Anterior cingulate cortex (tissue), 58 donors: ENCODE data around the gene AIMP1.
A peak's percentile ranks its signal among the peaks of the same experiment; 100 is the strongest.

Experiments used
- DNase-seq, 58 donors: peaks; one replicate each; lab custom pipeline; 2025; lab: John Stamatoyannopoulos, UW

AIMP1 gene

DNA sequence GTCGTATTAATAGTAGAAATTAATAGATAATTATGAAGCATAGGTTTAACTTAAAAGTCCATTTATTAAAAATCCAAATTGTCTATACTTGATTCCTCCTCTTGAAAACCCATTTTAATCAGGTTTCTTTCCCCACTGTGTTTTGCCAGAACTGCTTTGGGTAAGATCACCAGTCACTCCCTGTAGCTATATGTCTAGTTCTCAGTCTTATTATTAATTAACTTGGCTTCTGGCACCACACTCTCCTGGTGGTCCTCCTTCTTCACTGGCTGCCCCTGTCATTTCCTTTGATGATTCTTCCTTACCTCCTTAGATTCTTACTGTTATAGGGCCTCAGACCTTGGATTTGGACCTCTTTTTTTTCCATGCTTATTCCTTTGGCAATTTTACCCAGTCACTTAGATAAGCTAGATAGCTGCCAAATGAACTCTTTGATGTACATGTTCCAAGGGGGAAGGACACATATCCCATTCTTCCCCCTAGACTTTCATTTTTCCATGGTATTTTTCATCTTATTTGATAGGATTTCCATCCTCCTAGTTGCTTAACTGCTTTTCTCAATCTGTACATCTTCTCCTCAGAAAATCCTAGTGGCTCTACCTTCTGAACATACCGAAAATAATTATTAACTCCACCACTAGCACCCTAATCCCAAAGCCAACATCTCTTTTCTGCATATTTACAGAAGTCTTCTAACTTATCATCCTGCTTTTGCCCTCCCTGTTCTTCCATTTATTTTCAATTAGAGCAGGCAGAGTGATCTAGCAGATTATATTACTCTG is 27.7 kb downstream of the AIMP1 start:
- DNase-seq, result no peak

- no peak for DNase-seq
Measured at GRCh38 chr4:106344647-106344970, 28.3 kb downstream of the AIMP1 start.

GRCh38 chr4:106347167-106347566 is 30.8 kb downstream of the AIMP1 start:
- no peak for DNase-seq

GRCh38 chr4:106351016-106351415 is 34.7 kb downstream of the AIMP1 start:
- no peak for DNase-seq

DNA sequence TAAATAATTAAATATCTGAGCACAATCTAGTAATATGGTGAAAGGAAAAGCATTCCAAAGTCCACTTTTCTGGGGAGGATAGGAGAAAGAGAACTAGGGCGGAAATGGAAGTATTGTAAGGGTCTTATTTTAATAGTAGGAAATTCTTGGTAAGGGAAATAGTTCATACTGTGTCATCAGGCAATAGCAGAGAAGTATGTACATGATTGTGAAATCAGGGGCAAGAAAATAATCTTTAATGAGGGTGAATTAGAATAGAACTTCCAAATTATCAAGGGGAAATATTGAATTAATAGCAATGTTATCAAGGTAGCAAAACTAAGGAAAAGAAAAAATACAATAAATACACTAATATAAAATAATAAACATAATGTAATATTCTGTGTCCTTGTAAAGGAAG is 37.4 kb downstream of the AIMP1 start:
- DNase-seq, result no peak

- peak in 6 of 58 donors; percentile 1 to 4 (median 2) for DNase-seq
Measured at GRCh38 chr4:106355193-106355592, 38.8 kb downstream of the AIMP1 start.

DNA sequence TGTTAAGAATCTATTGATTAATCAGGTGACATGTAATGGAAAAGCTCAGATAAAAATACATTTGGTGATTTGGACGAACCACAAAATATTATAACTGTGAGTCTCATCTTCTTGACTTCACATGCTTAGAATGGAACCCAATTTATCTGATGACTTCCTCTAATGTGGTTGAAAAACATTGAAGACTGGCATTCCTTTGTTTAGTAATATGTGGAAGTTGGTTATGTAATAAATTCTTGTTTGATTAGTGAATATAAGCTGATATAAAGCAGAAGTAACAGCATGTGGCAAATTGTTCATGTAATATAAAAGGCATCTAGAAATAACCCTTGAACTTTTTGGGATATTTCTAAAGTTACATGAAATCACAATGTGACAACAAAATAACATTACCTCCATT is 42.5 kb downstream of the AIMP1 start:
- no peak for DNase-seq

DNA sequence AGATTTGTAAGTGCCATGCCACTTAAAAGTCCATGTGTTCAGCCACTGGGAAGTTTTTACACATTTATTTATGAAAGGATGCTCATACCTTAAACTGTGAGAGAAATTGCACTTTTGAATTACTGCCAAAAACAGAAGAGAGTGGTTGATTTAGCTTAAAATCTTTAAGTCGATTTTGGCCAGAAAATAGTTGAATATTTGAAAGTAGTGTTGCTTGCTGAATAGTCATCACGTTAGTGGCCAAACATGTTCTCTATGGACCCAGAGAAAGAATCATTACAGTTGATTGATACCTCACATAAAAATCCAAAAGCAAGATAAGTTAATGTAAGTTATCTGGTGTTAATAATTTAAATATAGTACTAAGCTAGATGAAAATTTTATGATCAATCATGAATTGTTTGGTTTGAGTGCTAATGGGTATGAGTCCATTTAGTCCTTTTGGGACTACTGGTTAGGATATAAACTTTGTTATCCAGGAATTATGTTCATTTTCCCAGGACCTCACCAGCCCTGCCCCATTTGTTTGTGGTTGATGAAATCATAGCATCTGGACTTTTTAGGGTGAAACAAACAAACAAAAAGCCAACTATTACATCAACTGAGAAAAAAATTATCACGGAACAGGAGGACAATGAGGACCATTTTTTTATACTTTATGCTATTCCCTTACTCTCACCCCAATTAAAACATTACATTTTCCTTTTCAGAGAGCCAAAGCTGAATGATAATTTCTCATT is 45.9 kb downstream of the AIMP1 start:
- DNase-seq, result no peak

- DNase-seq, result no peak
Measured at GRCh38 chr4:106364282-106364681, 47.9 kb downstream of the AIMP1 start.

GRCh38 chr4:106365613-106366012 is 49.3 kb downstream of the AIMP1 start:
- peak in 1 of 58 donors; percentile 1 for DNase-seq

DNA sequence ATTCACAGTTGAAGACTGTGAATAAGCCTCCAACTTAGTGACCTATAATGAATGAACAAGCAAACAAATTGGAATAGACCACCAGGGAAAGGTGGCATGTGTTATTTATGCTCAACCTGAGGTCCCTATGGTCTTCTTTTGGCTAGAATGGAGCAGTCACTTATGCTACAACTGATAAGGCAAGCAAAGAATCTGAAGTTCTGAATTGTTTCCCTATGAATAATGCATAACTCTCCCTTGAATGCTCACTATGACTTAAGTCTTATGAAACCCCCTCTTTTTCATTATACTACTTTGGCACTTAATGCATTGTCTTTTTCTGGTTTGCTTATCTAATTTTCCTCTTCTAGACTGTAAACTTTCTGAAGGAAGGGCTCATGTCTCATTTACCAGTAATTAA is 49.7 kb downstream of the AIMP1 start:
- no peak for DNase-seq

DNA sequence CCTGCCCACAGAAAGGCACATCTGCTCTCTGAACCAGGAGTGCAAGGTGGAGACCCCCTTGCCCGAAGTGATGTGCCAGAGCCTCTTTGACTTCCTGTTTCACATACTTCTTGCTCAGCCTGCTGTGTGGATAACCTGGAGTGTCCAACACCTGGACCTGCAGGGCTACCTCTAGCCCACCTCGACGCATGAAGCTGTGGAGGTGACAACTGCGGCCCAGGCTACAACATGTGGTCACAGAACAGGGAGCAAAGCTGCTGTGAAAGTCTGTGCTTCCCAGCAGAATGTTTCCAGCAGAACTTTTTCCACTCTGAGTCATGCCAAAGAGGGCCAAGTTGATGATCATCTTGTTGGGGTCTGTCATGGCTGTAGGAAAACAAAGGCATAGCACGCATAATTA is 50.7 kb downstream of the AIMP1 start:
- no peak for DNase-seq

- no peak for DNase-seq
Measured at GRCh38 chr4:106368678-106369077, 52.3 kb downstream of the AIMP1 start, which contains the start of gene GIMD1. TSS of gene GIMD1 (minus strand) at chr4:106368778. CDS start at chr4:106367435, 1,343 bp downstream.

- peak in 8 of 58 donors; percentile 0 to 20 (median 8) for DNase-seq
Measured at GRCh38 chr4:106369456-106370060, 53.2 kb downstream of the AIMP1 start.

DNA sequence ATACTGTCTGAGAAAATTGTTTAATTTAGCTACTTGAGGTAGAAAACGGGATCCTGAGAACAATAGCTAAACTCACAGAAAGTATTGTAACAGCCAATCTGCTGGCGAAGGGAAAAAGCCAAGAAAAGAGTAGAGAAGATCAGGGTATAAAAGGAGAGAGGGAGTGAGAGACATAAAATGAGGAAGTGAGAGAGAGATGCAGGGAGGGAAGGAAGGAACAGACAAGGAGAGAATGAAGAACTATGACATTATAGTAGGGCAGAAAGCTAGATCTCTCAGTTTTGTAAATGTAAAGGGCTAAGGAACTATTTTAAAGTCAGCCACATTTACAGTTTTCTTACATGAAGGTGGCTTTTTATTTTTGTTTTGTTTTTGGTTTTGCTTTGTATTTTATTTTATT is 53.9 kb downstream of the AIMP1 start:
- DNase-seq, result no peak

DNA sequence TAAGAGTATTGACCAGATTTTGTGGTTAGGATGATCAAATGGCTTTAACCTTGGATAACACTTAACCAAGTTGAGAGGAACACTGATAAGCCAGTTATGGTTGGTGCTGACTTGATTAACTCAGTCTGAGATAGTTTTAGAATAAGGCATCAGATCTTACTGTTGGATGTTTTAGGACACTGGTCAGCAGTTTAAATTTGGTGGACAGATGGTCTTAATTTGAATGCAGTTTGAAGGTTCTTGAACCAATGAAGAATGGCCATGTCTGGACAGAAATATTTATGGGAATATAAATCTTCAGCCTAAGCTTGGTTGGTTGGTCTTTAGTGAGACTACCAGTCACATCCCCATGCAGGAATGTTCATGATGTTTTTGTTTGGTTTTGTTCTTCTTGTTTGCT is 54.8 kb downstream of the AIMP1 start:
- DNase-seq, result no peak

- DNase-seq, result no peak
Measured at GRCh38 chr4:106373026-106373425, 56.7 kb downstream of the AIMP1 start.

DNA sequence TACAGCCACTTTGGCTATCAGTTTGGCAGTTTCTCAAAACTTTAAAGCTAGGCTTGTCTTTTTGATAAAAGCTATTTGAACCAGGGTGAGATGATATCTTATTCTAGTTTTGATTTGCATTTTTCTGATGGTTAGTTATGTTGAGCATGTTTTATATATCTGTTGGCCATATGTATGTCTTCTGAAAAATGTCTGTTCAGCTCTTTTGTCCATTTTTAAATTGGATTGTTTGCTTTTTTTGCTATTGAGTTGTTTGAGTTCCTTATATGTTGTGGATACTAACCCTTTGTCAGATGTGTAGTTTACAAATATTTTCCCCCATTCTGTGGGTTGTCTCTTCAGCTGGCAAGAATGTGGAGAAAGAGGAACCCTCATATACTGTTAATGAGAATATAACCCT is 63.8 kb downstream of the AIMP1 start:
- DNase-seq, result no peak

DNA sequence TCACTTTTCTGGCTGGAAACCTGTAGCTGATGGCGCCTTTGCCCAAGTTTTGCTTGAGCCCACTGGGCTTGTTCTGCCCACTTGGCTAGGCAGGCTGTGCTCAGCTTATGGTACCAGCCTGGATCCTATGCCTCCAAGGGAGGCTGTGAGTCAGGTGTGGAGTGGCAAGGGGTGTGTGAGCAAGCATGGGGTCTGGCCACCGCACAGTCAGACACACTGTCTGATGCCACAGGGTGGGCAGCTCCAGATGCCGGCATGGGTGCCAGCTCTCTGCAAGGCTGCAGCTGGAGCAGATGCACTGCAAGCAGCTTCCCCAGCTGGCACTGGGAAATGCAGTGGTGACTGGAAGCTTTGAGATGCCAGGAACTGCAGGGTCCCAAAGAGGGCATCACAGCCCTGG is 68.5 kb downstream of the AIMP1 start:
- no peak for DNase-seq

DNA sequence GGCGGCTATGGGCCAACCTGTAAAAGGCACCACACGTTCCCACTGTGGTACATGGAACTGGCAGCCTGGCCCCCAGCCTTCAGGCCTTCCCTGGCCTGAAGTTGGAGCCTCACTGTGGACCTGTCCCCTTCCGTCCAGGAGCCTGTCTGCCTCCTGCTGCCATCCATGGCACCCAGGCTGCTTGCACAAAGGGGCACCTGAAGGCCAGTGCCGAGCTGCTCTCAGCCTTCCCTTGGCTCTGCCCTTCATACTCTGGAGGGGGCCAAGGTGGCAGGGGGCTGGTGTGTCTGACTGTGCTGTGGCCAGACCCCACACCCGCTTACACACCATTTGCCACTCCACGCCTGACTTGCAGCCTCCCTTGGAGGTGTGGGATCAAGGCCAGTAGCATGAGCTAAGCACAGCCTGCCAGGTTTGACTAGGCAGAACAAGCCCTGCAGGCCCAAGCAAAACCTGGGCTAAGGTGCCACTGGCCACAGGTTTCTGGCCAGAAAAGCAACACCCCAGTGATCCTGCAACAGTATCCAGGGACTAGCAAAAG is 69.6 kb downstream of the AIMP1 start:
- DNase-seq, result no peak

GRCh38 chr4:106395582-106395981 is 79.2 kb downstream of the AIMP1 start:
- DNase-seq, result no peak
